ENCODE results near the gene CC2D1B. TPM values are rescaled to one million over a fixed set of nuclear protein-coding genes. Genes with fewer than 3 reads are reported as not detected.

Gene CC2D1B
- total and polyA plus RNA-seq, 12 donors = 23.8 to 43.0 (median 30.5) TPM

GRCh38 chr1:52400131-52400530 is 34.1 kb upstream of the CC2D1B start:
- H3K4me3 ChIP-seq = no peak overlapping the region
- H3K27ac ChIP-seq = no peak overlapping the region
- no peaks in the 10 kb centered on the region for H3K9me3 ChIP-seq (replicated peaks in 1 of 3)
- TF ChIP-seq POLR2A (IDR thresholded peaks at IDR 0.05) = no peak
- TF ChIP-seq, protein P1, sequence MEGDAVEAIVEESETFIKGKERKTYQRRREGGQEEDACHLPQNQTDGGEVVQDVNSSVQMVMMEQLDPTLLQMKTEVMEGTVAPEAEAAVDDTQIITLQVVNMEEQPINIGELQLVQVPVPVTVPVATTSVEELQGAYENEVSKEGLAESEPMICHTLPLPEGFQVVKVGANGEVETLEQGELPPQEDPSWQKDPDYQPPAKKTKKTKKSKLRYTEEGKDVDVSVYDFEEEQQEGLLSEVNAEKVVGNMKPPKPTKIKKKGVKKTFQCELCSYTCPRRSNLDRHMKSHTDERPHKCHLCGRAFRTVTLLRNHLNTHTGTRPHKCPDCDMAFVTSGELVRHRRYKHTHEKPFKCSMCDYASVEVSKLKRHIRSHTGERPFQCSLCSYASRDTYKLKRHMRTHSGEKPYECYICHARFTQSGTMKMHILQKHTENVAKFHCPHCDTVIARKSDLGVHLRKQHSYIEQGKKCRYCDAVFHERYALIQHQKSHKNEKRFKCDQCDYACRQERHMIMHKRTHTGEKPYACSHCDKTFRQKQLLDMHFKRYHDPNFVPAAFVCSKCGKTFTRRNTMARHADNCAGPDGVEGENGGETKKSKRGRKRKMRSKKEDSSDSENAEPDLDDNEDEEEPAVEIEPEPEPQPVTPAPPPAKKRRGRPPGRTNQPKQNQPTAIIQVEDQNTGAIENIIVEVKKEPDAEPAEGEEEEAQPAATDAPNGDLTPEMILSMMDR (IDR thresholded peaks at IDR 0.05) = no peak
- intact Hi-C loops (cut with DNase I) = loop anchor here in 1 of 2 donors (10.0 kb wide), 1 partner anchor 285 kb away; no protein-coding TSS in a partner anchor
- no peaks in the 10 kb centered on the region for H3K27me3 ChIP-seq
- no peak for DNase-seq
- peaks cover 2 to 11% of the 10 kb centered on the region in 2 donors for H3K4me1 ChIP-seq (replicated peaks in 1 of 2)
- 95 to 97% (median 97%) methylated on average over 6 of the region's 6 CpGs for WGBS, 4 donors
- H3K36me3 ChIP-seq (replicated peaks in 1 of 2) = no peaks in the 10 kb centered on the region

- Histone ChIP-seq H3K36me3 (replicated peaks in 1 of 2) (no peaks in the 10 kb centered on the region), H3K4me1 (replicated peaks in 1 of 2) (peaks cover 0 to 9% of the 10 kb centered on the region in 2 donors), H3K27me3 (no peaks in the 10 kb centered on the region), H3K9me3 (replicated peaks in 1 of 3) (no peaks in the 10 kb centered on the region), H3K4me3 (no peak overlapping the region), H3K27ac (no peak overlapping the region)
- intact Hi-C loops (cut with DNase I) = loop anchor here in 1 of 2 donors (10.0 kb wide), 1 partner anchor 285 kb away; no protein-coding TSS in a partner anchor
- DNase-seq = no peak
- WGBS, 4 donors = 93 to 100% (median 98%) methylated on average over 3 of the region's 3 CpGs
- no peak for TF ChIP-seq POLR2A (IDR thresholded peaks at IDR 0.05)
- TF ChIP-seq, protein P1 (IDR thresholded peaks at IDR 0.05) = no peak
These were observed 33.6 kb upstream of the CC2D1B start for GRCh38 chr1:52399629-52400028.

GRCh38 chr1:52393174-52393573 is 27.2 kb upstream of the CC2D1B start:
- DNase-seq = no peak
- TF ChIP-seq, protein P1 (IDR thresholded peaks at IDR 0.05) = no peak
- no peak for TF ChIP-seq POLR2A (IDR thresholded peaks at IDR 0.05)
- WGBS, 4 donors = 92 to 98% (median 96%) methylated on average over 5 of the region's 5 CpGs
- H3K4me1 ChIP-seq (replicated peaks in 1 of 2) = no peaks in the 10 kb centered on the region
- no peaks in the 10 kb centered on the region for H3K27me3 ChIP-seq
- no peak overlapping the region for H3K27ac ChIP-seq
- no peaks in the 10 kb centered on the region for H3K9me3 ChIP-seq (replicated peaks in 1 of 3)
- H3K4me3 ChIP-seq = no peak overlapping the region
- no peaks in the 10 kb centered on the region for H3K36me3 ChIP-seq (replicated peaks in 1 of 2)
- intact Hi-C loops (cut with DNase I) = no loop called here

- no peak for TF ChIP-seq POLR2A (IDR thresholded peaks at IDR 0.05)
- TF ChIP-seq, protein P1 (IDR thresholded peaks at IDR 0.05) = no peak
- Histone ChIP-seq H3K36me3 (replicated peaks in 1 of 2) (no peaks in the 10 kb centered on the region), H3K27me3 (no peaks in the 10 kb centered on the region), H3K4me1 (replicated peaks in 1 of 2) (no peaks in the 10 kb centered on the region), H3K4me3 (no peak overlapping the region), H3K27ac (no peak overlapping the region), H3K9me3 (replicated peaks in 1 of 3) (no peaks in the 10 kb centered on the region)
- WGBS, 4 donors = 90 to 96% (median 92%) methylated on average over 5 of the region's 5 CpGs
- intact Hi-C loops (cut with DNase I) = no loop called here
- DNase-seq = no peak
These were observed 20.5 kb upstream of the CC2D1B start for GRCh38 chr1:52386458-52386857.
